ENCODE results near the gene PEX11B.

DNA sequence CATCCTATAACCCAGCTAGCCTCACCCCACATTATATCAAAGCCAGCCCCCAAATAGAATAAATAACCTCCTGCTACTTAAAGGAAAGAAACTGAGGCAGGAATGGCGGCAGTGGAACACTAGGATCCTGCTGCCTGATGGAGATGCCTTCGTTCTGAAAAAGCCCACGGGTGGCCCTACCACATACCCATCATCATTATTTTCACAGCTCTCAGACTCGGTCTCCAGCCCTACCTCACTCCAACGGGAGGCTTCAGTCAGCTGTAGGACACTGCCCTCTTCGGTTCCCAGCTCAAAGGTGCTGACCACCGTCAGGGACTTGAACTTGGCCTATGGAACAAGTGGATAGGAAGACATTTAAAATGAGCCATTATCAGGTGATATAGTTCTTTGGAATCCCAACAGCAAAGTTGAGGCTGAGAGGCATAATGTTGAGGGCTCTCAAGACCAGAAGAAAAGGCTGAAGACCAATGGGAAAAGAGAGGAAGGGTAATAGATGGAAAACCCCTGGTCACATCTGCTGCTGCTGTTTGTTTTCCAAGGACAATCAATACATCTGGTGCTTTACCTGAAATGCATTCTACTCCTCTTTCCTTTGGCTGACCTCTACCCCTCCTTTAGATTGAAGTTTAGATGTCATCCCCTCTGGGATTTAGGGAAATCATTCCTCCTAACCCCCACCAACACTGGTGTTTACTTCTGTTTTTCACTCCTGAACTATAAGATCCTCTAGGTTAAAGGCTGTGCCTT is 25.0 kb downstream of the PEX11B start:
- TF ChIP-seq ESRRG (CRISPR knock-in tag; IDR thresholded peaks at IDR 0.05) (no peak), OSR1 (CRISPR knock-in tag; IDR thresholded peaks at IDR 0.05) (no peak), BACH2 (CRISPR knock-in tag; IDR thresholded peaks at IDR 0.05; ENCODE audit: borderline replicate concordance) (no peak), CSDC2 (CRISPR knock-in tag; IDR thresholded peaks at IDR 0.05) (no peak), ZFP30 (CRISPR knock-in tag; IDR thresholded peaks at IDR 0.05) (no peak), ZC3H10 (CRISPR knock-in tag; IDR thresholded peaks at IDR 0.05) (no peak), TOX (CRISPR knock-in tag; IDR thresholded peaks at IDR 0.05; ENCODE audit: borderline replicate concordance) (no peak), ZNF8 (CRISPR knock-in tag; IDR thresholded peaks at IDR 0.05) (no peak), RARB (CRISPR knock-in tag; IDR thresholded peaks at IDR 0.05) (no peak), PPARA (CRISPR knock-in tag; IDR thresholded peaks at IDR 0.05; ENCODE audit: borderline replicate concordance) (no peak), ZNF70 (CRISPR knock-in tag; IDR thresholded peaks at IDR 0.05) (no peak), ZFP3 (CRISPR knock-in tag; IDR thresholded peaks at IDR 0.05) (no peak)
- TF ChIP-seq, protein P1, sequence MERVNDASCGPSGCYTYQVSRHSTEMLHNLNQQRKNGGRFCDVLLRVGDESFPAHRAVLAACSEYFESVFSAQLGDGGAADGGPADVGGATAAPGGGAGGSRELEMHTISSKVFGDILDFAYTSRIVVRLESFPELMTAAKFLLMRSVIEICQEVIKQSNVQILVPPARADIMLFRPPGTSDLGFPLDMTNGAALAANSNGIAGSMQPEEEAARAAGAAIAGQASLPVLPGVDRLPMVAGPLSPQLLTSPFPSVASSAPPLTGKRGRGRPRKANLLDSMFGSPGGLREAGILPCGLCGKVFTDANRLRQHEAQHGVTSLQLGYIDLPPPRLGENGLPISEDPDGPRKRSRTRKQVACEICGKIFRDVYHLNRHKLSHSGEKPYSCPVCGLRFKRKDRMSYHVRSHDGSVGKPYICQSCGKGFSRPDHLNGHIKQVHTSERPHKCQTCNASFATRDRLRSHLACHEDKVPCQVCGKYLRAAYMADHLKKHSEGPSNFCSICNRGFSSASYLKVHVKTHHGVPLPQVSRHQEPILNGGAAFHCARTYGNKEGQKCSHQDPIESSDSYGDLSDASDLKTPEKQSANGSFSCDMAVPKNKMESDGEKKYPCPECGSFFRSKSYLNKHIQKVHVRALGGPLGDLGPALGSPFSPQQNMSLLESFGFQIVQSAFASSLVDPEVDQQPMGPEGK (CRISPR knock-in tag; IDR thresholded peaks at IDR 0.05; ENCODE audit: borderline replicate concordance), result no peak
- TF ChIP-seq, protein P2, sequence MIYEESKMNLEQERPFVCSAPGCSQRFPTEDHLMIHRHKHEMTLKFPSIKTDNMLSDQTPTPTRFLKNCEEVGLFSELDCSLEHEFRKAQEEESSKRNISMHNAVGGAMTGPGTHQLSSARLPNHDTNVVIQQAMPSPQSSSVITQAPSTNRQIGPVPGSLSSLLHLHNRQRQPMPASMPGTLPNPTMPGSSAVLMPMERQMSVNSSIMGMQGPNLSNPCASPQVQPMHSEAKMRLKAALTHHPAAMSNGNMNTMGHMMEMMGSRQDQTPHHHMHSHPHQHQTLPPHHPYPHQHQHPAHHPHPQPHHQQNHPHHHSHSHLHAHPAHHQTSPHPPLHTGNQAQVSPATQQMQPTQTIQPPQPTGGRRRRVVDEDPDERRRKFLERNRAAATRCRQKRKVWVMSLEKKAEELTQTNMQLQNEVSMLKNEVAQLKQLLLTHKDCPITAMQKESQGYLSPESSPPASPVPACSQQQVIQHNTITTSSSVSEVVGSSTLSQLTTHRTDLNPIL (CRISPR knock-in tag; IDR thresholded peaks at IDR 0.05; ENCODE audit: low read depth), result no peak

Data from SK-N-SH treated with all-trans-retinoic acid at 6 μM for 48 hours (cell line).